Measurements from ENCODE around the gene VN1R5.

- TF ChIP-seq CTCF (IDR thresholded peaks at IDR 0.05): no peak
- no peak for TF ChIP-seq POLR2A (IDR thresholded peaks at IDR 0.05)
Measured at GRCh38 chr1:247298701-247299100, 42.8 kb downstream of the VN1R5 start.

Data from body of pancreas (tissue), 4 donors.